CD14-positive monocyte (primary cell): Measurements from ENCODE around the gene CSE1L. TPM values are rescaled to one million over a fixed set of nuclear protein-coding genes. Genes with fewer than 3 reads are reported as not detected.
A peak's percentile ranks its signal among the peaks of the same experiment; 100 is the strongest.

ENCODE experiments used
- DNase-seq, 3 donors: peaks; one replicate each; pipeline ENCODE4 v3.0.0-alpha.2; 2011 to 2022
- H2AFZ ChIP-seq: 2 replicates; pipeline ENCODE4 v1.6.0; 2012; ENCODE audit warnings: mild to moderate bottlenecking, low read depth, low read length, inconsistent platforms; ENCODE audit not compliant: insufficient read depth, poor library complexity, severe bottlenecking
- H3K27ac ChIP-seq, 2 donors: 1 replicate in 1 of 2; 2 replicates in 1 of 2; pipeline ENCODE4 v1.5.1; 2012 to 2013; ENCODE audit warnings: low read length in 2 of 2, control low read depth in 1 of 2, inconsistent platforms in 1 of 2, low read depth in 1 of 2, mild to moderate bottlenecking in 1 of 2
- H3K27me3 ChIP-seq, 2 donors: one replicate each; pipeline versions ENCODE4 v1.6.0 to v1.6.1; 2011 to 2013; ENCODE audit warnings: low read length in 2 of 2; ENCODE audit not compliant: control insufficient read depth in 2 of 2, insufficient read depth in 2 of 2
- H3K36me3 ChIP-seq, 2 donors: replicated peaks in 1 of 2; 1 replicate in 1 of 2; 2 replicates in 1 of 2; pipeline versions ENCODE4 v1.5.1 to v1.6.1; 2012 to 2013; ENCODE audit warnings: low read length in 2 of 2, control low read depth in 1 of 2, inconsistent platforms in 1 of 2, mild to moderate bottlenecking in 1 of 2; ENCODE audit not compliant: insufficient read depth in 2 of 2, control insufficient read depth in 1 of 2
- H3K4me1 ChIP-seq, 2 donors: 1 replicate in 1 of 2; 2 replicates in 1 of 2; pipeline versions ENCODE4 v1.5.1 to v1.6.1; 2012 to 2013; ENCODE audit warnings: low read length in 2 of 2, control low read depth in 1 of 2, inconsistent platforms in 1 of 2, mild to moderate bottlenecking in 1 of 2, moderate library complexity in 1 of 2; ENCODE audit not compliant: insufficient read depth in 2 of 2, control insufficient read depth in 1 of 2
- H3K4me2 ChIP-seq: replicated peaks from 2 replicates; pipeline ENCODE3; 2012; ENCODE audit warnings: low read length, moderate library complexity, mild to moderate bottlenecking; ENCODE audit not compliant: poor library complexity, severe bottlenecking; ENCODE audit errors: extremely low read depth
- H3K4me3 ChIP-seq, 3 experiments: fragments of 200-600 bp in 1 of 3; sonication (generic) in 1 of 3; replicated peaks in 1 of 3; 1 replicate in 2 of 3; 2 replicates in 1 of 3; pipeline ENCODE4 v1.5.1; 2011 to 2013; ENCODE audit warnings: low read length in 3 of 3, mild to moderate bottlenecking in 3 of 3, control low read depth in 2 of 3, low read depth in 2 of 3, inconsistent platforms in 1 of 3, moderate library complexity in 1 of 3
- H3K79me2 ChIP-seq: 2 replicates; pipeline ENCODE4 v1.6.0; 2012; ENCODE audit warnings: mild to moderate bottlenecking, control low read depth, inconsistent platforms, low read length, moderate library complexity; ENCODE audit not compliant: insufficient read depth
- H3K9ac ChIP-seq: 2 replicates; pipeline ENCODE4 v1.6.0; 2017; ENCODE audit warnings: low read length, mild to moderate bottlenecking; ENCODE audit not compliant: insufficient read depth, poor library complexity, severe bottlenecking
- H3K9me3 ChIP-seq, 2 donors: replicated peaks in 1 of 2; 1 replicate in 1 of 2; 2 replicates in 1 of 2; pipeline versions ENCODE4 v1.5.1 to v1.6.1; 2012 to 2013; ENCODE audit warnings: low read length in 2 of 2, control low read depth in 1 of 2; ENCODE audit not compliant: control insufficient read depth in 1 of 2, insufficient read depth in 1 of 2
- H4K20me1 ChIP-seq: 2 replicates; pipeline ENCODE4 v1.6.0; 2012; ENCODE audit warnings: mild to moderate bottlenecking, low read length, control low read depth, moderate library complexity; ENCODE audit not compliant: insufficient read depth
- H3K27ac Mint-ChIP-seq, 7 donors: one replicate each; pipeline ENCODE4 v1.8.0; 2020; ENCODE audit warnings: mild to moderate bottlenecking in 7 of 7, mixed read lengths in 7 of 7, moderate library complexity in 6 of 7, inconsistent platforms in 2 of 7
- H3K27me3 Mint-ChIP-seq, 3 donors: one replicate each; pipeline ENCODE4 v1.8.0; 2021 to 2022; ENCODE audit warnings: low read depth in 3 of 3, mild to moderate bottlenecking in 3 of 3, mixed read lengths in 3 of 3, moderate library complexity in 3 of 3, inconsistent platforms in 1 of 3
- H3K36me3 Mint-ChIP-seq, 2 donors: one replicate each; pipeline ENCODE4 v1.8.0; 2020; ENCODE audit warnings: mixed read lengths in 2 of 2, inconsistent platforms in 1 of 2, mild to moderate bottlenecking in 1 of 2
- H3K4me1 Mint-ChIP-seq: one replicate; pipeline ENCODE4 v1.8.0; 2020; ENCODE audit warnings: mild to moderate bottlenecking, mixed read lengths
- H3K4me3 Mint-ChIP-seq, 2 donors: one replicate each; pipeline ENCODE4 v1.8.0; 2020; ENCODE audit warnings: mild to moderate bottlenecking in 2 of 2, mixed read lengths in 2 of 2, moderate library complexity in 1 of 2
- H3K9me3 Mint-ChIP-seq, 7 donors: one replicate each; pipeline ENCODE4 v1.8.0; 2020 to 2022; ENCODE audit warnings: mixed read lengths in 7 of 7, mild to moderate bottlenecking in 6 of 7, moderate library complexity in 6 of 7, inconsistent platforms in 2 of 7
- WGBS: methylation state at CpG from one replicate; pipeline ENCODE4 v1.1.5; 2013; ENCODE audit warnings: missing lambda C conversion rate; ENCODE audit not compliant: insufficient coverage; 5-methylcytosine and 5-hydroxymethylcytosine counted together
- intact Hi-C, 2 donors: fragments of 100-400 bp; cut with micrococcal nuclease; formaldehyde crosslinking; loops; one replicate each; pipeline versions ENCODE4 v1.15.0 to v1.15.1; 2023
- polyA plus RNA-seq, 3 donors: library from polyadenylated mRNA; depleted of rRNA in 1 of 3; unstranded in 2 of 3; stranded (reverse) in 1 of 3; fragments of 300-500 nt in 2 of 3; fragments of >200 nt in 1 of 3; fragmentation: Illumina TruSeq in 2 of 3; gene quantifications; 1 replicate in 2 of 3; 2 replicates in 1 of 3; pipeline ENCODE4 v1.2.3, GENCODE V29; 2012 to 2021
- TF ChIP-seq, protein P1 (sequence below): fragments of 200-600 bp; IDR thresholded peaks from one replicate; pipeline ENCODE4 v1.8.0; 2022; ENCODE audit warnings: antibody characterized with exemption, mild to moderate bottlenecking

The CSE1L gene
- polyA plus RNA-seq, 3 donors, result 8.5 to 22.0 (median 19.4) TPM

DNA sequence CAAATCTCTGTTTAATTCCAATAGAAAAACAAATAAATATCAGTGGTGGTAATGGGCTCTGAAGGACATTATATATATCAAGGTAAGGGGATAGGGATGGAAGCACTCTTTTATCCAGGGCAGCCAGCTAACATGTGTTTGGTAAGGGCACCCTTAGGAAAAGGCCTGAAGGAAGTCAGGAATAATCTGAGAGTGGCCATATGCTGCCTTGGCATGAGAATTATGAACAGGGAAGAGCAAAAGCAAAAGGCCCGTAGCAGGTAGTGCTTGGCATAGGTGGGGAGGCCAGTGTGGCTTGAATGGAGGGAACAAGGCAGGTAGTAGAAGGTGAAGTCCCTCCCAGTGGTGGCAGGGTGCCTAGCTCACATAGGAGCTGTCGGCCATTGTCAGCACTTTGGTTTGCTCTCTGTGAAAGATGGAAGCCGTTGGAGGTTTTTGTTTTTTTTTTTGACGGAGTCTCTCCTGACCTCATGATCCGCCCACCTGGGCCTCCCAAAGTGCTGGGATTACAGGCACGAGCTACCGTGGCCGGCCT, 39.6 kb upstream of the CSE1L start:
- Mint-ChIP-seq H3K4me1 (no peaks in the 10 kb centered on the region), H3K27ac (peak overlapping the region in 1 of 7 donors; percentile 82), H3K9me3 (no peaks in the 10 kb centered on the region), H3K4me3 (no peak overlapping the region), H3K27me3 (no peaks in the 10 kb centered on the region), H3K36me3 (peaks cover 65 to 88% of the 10 kb centered on the region in 2 donors)
- Histone ChIP-seq H2AFZ (no peak overlapping the region), H4K20me1 (no peaks in the 10 kb centered on the region), H3K9ac (no peak overlapping the region), H3K27me3 (no peaks in the 10 kb centered on the region), H3K9me3 (no peaks in the 10 kb centered on the region), H3K36me3 (peaks cover 72 to 89% of the 10 kb centered on the region in 2 donors), H3K4me1 (no peaks in the 10 kb centered on the region), H3K27ac (no peak overlapping the region), H3K4me2 (no peak overlapping the region), H3K79me2 (no peaks in the 10 kb centered on the region), H3K4me3 (no peak overlapping the region)
- intact Hi-C loops, result no loop called here
- TF ChIP-seq, protein P1, sequence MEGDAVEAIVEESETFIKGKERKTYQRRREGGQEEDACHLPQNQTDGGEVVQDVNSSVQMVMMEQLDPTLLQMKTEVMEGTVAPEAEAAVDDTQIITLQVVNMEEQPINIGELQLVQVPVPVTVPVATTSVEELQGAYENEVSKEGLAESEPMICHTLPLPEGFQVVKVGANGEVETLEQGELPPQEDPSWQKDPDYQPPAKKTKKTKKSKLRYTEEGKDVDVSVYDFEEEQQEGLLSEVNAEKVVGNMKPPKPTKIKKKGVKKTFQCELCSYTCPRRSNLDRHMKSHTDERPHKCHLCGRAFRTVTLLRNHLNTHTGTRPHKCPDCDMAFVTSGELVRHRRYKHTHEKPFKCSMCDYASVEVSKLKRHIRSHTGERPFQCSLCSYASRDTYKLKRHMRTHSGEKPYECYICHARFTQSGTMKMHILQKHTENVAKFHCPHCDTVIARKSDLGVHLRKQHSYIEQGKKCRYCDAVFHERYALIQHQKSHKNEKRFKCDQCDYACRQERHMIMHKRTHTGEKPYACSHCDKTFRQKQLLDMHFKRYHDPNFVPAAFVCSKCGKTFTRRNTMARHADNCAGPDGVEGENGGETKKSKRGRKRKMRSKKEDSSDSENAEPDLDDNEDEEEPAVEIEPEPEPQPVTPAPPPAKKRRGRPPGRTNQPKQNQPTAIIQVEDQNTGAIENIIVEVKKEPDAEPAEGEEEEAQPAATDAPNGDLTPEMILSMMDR, result no peak
- 98% methylated on average over 8 of the region's 8 CpGs for WGBS
- DNase-seq, result no peak

DNA sequence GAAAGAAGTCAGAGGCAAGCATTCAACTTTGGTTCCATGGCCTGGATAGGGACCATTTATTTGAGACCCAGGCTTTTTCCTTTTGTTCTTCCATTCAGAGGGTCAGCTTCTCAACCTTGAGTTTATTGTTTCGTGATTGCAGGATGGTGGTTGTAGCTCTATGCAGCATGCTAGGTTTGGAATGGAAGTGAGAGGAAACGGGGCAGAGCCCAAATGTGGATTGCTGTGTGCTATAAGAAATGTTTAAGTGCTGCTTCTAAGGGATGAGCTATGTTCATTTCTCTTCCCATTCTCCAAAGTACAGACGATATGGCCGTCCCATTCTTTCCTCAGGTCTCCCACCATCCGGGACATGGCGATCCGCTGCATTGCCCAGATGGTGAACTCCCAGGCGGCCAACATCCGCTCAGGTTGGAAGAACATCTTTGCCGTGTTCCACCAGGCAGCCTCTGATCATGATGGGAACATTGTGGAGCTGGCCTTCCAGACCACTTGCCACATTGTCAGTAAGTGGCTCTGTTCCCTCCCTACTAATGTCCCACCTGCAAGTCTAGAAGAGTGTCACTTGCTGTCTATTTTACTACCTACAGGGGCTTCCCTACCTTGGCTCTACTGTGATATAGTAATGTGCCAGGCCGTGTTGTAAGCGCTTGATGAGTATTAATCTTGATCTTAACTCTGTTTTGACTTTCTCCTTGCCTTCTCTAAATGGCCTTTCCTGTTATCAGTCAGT, 36.0 kb upstream of the CSE1L start:
- Mint-ChIP-seq H3K36me3 (peaks cover 83 to 94% of the 10 kb centered on the region in 2 donors), H3K9me3 (no peaks in the 10 kb centered on the region)

More for the DNA sequence above, 36.0 kb upstream of the CSE1L start:
- Mint-ChIP-seq H3K4me3 (no peak overlapping the region), H3K27ac (peak overlapping the region in 1 of 7 donors; percentile 17), H3K27me3 (no peaks in the 10 kb centered on the region), H3K4me1 (no peaks in the 10 kb centered on the region)
- Histone ChIP-seq H3K4me2 (no peak overlapping the region), H3K27me3 (no peaks in the 10 kb centered on the region), H4K20me1 (no peaks in the 10 kb centered on the region), H3K79me2 (no peaks in the 10 kb centered on the region), H3K9ac (no peak overlapping the region), H3K36me3 (peaks cover 84 to 99% of the 10 kb centered on the region in 2 donors), H3K9me3 (no peaks in the 10 kb centered on the region), H3K4me3 (no peak overlapping the region), H3K27ac (no peak overlapping the region), H3K4me1 (no peaks in the 10 kb centered on the region), H2AFZ (no peak overlapping the region)
- intact Hi-C loops, result loop anchor here in 1 of 2 donors (5.0 kb wide), 1 partner anchor 77 kb away; no protein-coding TSS in a partner anchor
- 96% methylated on average over 8 of the region's 12 CpGs for WGBS
- TF ChIP-seq, protein P1, result no peak
- DNase-seq, result no peak
